ENCODE data around the gene NREP. TPM values are rescaled to one million over a fixed set of nuclear protein-coding genes. Genes with fewer than 3 reads are reported as not detected.

Gene NREP
- total and polyA plus RNA-seq, 2 donors (not counting 3 experiments of a cell fraction or from before 2014, with no cell fraction given), result 96.7 to 112 TPM

DNA sequence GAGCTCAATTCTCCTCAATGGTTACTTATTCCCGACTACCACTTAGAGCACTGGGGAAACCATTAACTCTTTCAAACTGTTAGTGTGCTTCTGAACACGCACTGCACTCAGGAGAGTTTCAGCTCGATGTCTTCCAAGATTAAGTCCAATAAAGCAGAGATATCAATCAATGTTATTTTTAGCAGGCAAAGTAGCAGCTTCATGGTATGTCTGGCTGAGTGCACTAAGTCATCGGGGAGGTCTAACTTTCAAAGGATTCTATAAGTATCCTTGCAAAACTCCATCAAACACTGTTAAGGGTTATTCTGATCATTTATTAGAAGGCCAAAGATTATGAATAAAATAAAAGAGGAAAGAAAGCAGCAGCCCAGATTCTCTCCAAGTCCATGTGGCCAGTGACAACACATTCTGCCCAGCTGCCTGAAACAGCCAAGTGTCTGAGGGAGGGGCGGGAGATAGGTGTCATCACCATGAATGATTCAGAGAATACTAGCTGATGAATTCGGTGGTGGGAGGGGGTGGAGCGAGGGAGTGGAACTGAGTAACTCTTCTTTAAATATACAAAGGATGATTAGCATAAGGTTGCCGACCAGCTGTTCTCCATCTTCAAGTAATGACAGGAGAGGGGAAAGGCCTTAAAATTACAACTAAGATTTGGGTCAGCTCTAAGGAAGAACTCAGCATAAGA lies 21.3 kb downstream of the NREP start:
- H4K20me1 ChIP-seq (replicated peaks; ENCODE audit: control insufficient read depth, extremely low read depth, insufficient read depth, low read length), result no peaks in the 10 kb centered on the region
- H3K9me3 ChIP-seq (replicated peaks; ENCODE audit: control insufficient read depth, insufficient read depth, low read length), result no peaks in the 10 kb centered on the region
- dilution Hi-C loops (cut with MboI; ENCODE audit: extremely low pct_ligation_motif_present, low sequenced_read_pairs), result no loop called here
- H3K9ac ChIP-seq (replicated peaks; ENCODE audit: extremely low read depth, insufficient read depth, low read length), result no peak overlapping the region
- no peak for DNase-seq (ENCODE audit: low read depth, low spot score)
- ChIA-PET CTCF (interaction anchor here (0.8 kb wide), 1 partner anchor 22 kb away, joined by 3 read pairs; no protein-coding TSS in a partner anchor), POLR2A (no interaction called here)
- H3K36me3 ChIP-seq (ENCODE audit: control insufficient read depth in 2 of 2, extremely low read depth in 1 of 2, insufficient read depth in 2 of 2, low read length in 2 of 2), result peaks cover 6 to 10% of the 10 kb centered on the region in 2 experiments
- no peak overlapping the region for H3K27ac ChIP-seq (ENCODE audit: insufficient read depth, low read depth, low read length)
- TF ChIP-seq EZH2 (IDR thresholded peaks at IDR 0.05; ENCODE audit: borderline replicate concordance, low read depth, low read length, severe bottlenecking) (no peak), FOS (IDR thresholded peaks at IDR 0.05; ENCODE audit: borderline replicate concordance, insufficient read depth, low read length) (no peak), JUN (IDR thresholded peaks at IDR 0.05; ENCODE audit: borderline replicate concordance, insufficient read depth, insufficient read length, low read depth) (no peak), POLR2A (IDR thresholded peaks at IDR 0.05; ENCODE audit: low read depth, low read length) (no peak), GATA2 (IDR thresholded peaks at IDR 0.05; ENCODE audit: insufficient read depth, insufficient read length, low read depth, low read length) (no peak), MYC (IDR thresholded peaks at IDR 0.05; ENCODE audit: low read depth, low read length) (no peak), POLR2AphosphoS5 (IDR thresholded peaks at IDR 0.05; ENCODE audit: insufficient read depth, low read depth, low read length) (no peak)
- TF ChIP-seq, protein P1, sequence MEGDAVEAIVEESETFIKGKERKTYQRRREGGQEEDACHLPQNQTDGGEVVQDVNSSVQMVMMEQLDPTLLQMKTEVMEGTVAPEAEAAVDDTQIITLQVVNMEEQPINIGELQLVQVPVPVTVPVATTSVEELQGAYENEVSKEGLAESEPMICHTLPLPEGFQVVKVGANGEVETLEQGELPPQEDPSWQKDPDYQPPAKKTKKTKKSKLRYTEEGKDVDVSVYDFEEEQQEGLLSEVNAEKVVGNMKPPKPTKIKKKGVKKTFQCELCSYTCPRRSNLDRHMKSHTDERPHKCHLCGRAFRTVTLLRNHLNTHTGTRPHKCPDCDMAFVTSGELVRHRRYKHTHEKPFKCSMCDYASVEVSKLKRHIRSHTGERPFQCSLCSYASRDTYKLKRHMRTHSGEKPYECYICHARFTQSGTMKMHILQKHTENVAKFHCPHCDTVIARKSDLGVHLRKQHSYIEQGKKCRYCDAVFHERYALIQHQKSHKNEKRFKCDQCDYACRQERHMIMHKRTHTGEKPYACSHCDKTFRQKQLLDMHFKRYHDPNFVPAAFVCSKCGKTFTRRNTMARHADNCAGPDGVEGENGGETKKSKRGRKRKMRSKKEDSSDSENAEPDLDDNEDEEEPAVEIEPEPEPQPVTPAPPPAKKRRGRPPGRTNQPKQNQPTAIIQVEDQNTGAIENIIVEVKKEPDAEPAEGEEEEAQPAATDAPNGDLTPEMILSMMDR (IDR thresholded peaks at IDR 0.05; ENCODE audit: extremely low read depth in 1 of 2, insufficient read depth in 1 of 2, low read depth in 1 of 2, low read length in 2 of 2), result no peak
- TF ChIP-seq, protein P2, sequence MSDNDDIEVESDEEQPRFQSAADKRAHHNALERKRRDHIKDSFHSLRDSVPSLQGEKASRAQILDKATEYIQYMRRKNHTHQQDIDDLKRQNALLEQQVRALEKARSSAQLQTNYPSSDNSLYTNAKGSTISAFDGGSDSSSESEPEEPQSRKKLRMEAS (IDR thresholded peaks at IDR 0.05; ENCODE audit: insufficient read depth, insufficient read length), result no peak
- FAIRE-seq, result no peak
- intact Hi-C loops (cut with micrococcal nuclease), result no loop called here
- H3K4me1 ChIP-seq (ENCODE audit: control insufficient read depth, extremely low read depth, insufficient read depth, low read length), result no peaks in the 10 kb centered on the region
- no TSS peak for BruUV-seq (replicated peaks)
- peaks cover 2% of the 10 kb centered on the region for H3K79me2 ChIP-seq (ENCODE audit: control insufficient read depth, insufficient read depth, low read length)
- no peak overlapping the region for H2AFZ ChIP-seq (ENCODE audit: low read depth, low read length)
- H3K9me1 ChIP-seq (replicated peaks; ENCODE audit: control insufficient read depth, extremely low read depth, insufficient read depth, low read length), result no peaks in the 10 kb centered on the region
- H3K4me2 ChIP-seq (ENCODE audit: insufficient read depth, low read length), result no peak overlapping the region
- H3K27me3 ChIP-seq (ENCODE audit: control insufficient read depth in 2 of 2, insufficient read depth in 2 of 2, low read length in 2 of 2), result no peaks in the 10 kb centered on the region
- H3K4me3 ChIP-seq (replicated peaks in 1 of 3; ENCODE audit: insufficient read depth in 1 of 3, low read depth in 1 of 3, low read length in 3 of 3), result no peak overlapping the region

All from endothelial cell of umbilical vein (primary cell).